Hematopoietic multipotent progenitor cell (in vitro differentiated cells): Measurements from ENCODE around the gene ASCC2. TPM values are rescaled to one million over a fixed set of nuclear protein-coding genes. Genes with fewer than 3 reads are reported as not detected.
"Not testable (repeated sequence)": the region's sequence is repeated elsewhere in the genome, so short reads cannot be mapped to it uniquely, and the experiment has no call there.

Experiments used
- DNase-seq, 3 donors: peaks; one replicate each; pipeline ENCODE4 v3.0.0-alpha.2; 2011 to 2015; ENCODE audit warnings: low read depth in 2 of 3, low spot score in 2 of 3
- total RNA-seq: library from RNA; depleted of rRNA; stranded (reverse); fragments of >200 nt; gene quantifications from one replicate; pipeline ENCODE4 v1.2.3, GENCODE V29; 2012

Gene ASCC2
- total RNA-seq, 1 donor: 34.5 TPM

GRCh38 chr22:29859030-29859429 lies 21.0 kb upstream of the ASCC2 start:
- not testable (repeated sequence) for DNase-seq

GRCh38 chr22:29856496-29856895 lies 18.4 kb upstream of the ASCC2 start:
- no peak for DNase-seq

GRCh38 chr22:29855611-29856181 lies 17.6 kb upstream of the ASCC2 start:
- DNase-seq: peak in 1 of 3 donors; percentile 13

- no peak for DNase-seq
Measured at GRCh38 chr22:29854432-29854831, 16.4 kb upstream of the ASCC2 start.

GRCh38 chr22:29848111-29848510 lies 10.0 kb upstream of the ASCC2 start:
- DNase-seq: no peak

GRCh38 chr22:29846290-29846689 lies 8.2 kb upstream of the ASCC2 start:
- no peak for DNase-seq

- DNase-seq: no peak
Measured at GRCh38 chr22:29842740-29843139, 4.7 kb upstream of the ASCC2 start.

- no peak for DNase-seq
Measured at GRCh38 chr22:29842172-29842571, 4.1 kb upstream of the ASCC2 start.

GRCh38 chr22:29840498-29840897 lies 2.4 kb upstream of the ASCC2 start:
- peak in 2 of 3 donors; percentile 31 to 67 for DNase-seq

- DNase-seq: no peak
Measured at GRCh38 chr22:29839039-29839438, 965 bp upstream of the ASCC2 start.

GRCh38 chr22:29838599-29838956 lies 504 bp upstream of the ASCC2 start:
- no peak for DNase-seq

- not testable (repeated sequence) for DNase-seq
Measured at GRCh38 chr22:29836791-29837370, 1.2 kb downstream of the ASCC2 start.

GRCh38 chr22:29834046-29834445 lies 4.0 kb downstream of the ASCC2 start:
- no peak for DNase-seq

GRCh38 chr22:29833392-29833965 lies 4.6 kb downstream of the ASCC2 start:
- no peak for DNase-seq

GRCh38 chr22:29831958-29832357 lies 6.1 kb downstream of the ASCC2 start:
- no peak for DNase-seq

- DNase-seq: no peak
Measured at GRCh38 chr22:29831186-29831921, 6.7 kb downstream of the ASCC2 start.

- no peak for DNase-seq
Measured at GRCh38 chr22:29830585-29830984, 7.5 kb downstream of the ASCC2 start.

GRCh38 chr22:29827726-29828125 lies 10.3 kb downstream of the ASCC2 start:
- DNase-seq: not testable (repeated sequence)

GRCh38 chr22:29827091-29827490 lies 11.0 kb downstream of the ASCC2 start:
- DNase-seq: no peak

GRCh38 chr22:29825578-29825977 lies 12.5 kb downstream of the ASCC2 start:
- DNase-seq: no peak

GRCh38 chr22:29824677-29825076 lies 13.4 kb downstream of the ASCC2 start:
- no peak for DNase-seq
